ENCODE measurements around the gene ELMO3.

DNA sequence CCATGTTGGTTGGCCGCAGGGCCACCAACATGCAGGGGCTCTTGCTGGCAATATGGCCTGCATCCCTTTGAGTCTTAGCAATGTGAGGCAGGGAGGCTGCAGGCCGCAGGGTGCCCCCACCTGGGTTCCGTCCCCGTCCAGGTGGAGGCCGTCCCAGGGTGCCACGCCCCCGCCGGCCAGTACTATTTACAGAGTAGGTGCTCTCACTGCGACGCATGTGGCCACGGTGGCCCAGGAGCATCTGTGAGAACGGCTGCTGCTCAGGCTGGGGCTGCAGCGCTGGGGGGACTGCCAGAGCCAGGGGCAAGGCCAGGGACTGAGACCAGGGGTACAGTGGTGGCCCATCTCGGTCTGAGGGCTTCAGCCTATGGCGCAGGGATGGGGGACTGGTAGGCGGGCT, 18.8 kb upstream of the ELMO3 start:
- TF ChIP-seq ZNF274 (IDR thresholded peaks at IDR 0.05; ENCODE audit: low read length) = no peak
- TF ChIP-seq ZNF274 (tag by site-specific recombination; IDR thresholded peaks at IDR 0.05; ENCODE audit: borderline replicate concordance) = no peak
- TF ChIP-seq, protein P1, sequence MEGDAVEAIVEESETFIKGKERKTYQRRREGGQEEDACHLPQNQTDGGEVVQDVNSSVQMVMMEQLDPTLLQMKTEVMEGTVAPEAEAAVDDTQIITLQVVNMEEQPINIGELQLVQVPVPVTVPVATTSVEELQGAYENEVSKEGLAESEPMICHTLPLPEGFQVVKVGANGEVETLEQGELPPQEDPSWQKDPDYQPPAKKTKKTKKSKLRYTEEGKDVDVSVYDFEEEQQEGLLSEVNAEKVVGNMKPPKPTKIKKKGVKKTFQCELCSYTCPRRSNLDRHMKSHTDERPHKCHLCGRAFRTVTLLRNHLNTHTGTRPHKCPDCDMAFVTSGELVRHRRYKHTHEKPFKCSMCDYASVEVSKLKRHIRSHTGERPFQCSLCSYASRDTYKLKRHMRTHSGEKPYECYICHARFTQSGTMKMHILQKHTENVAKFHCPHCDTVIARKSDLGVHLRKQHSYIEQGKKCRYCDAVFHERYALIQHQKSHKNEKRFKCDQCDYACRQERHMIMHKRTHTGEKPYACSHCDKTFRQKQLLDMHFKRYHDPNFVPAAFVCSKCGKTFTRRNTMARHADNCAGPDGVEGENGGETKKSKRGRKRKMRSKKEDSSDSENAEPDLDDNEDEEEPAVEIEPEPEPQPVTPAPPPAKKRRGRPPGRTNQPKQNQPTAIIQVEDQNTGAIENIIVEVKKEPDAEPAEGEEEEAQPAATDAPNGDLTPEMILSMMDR (tag by site-specific recombination; IDR thresholded peaks at IDR 0.05) = no peak
- no peak for TF ChIP-seq ZNF654 (tag by site-specific recombination; IDR thresholded peaks at IDR 0.05; ENCODE audit: low read depth)
